Smooth muscle cell (in vitro differentiated cells): ENCODE results near the gene SMARCB1. TPM values are rescaled to one million over a fixed set of nuclear protein-coding genes. Genes with fewer than 3 reads are reported as not detected.

Experiments used
- DNase-seq: peaks from one replicate; lab custom pipeline; 2025; ENCODE audit not compliant: unreplicated experiment; lab: John Stamatoyannopoulos, UW
- H2AFZ ChIP-seq: fragments of 200-600 bp; sonication (generic); 2 replicates; pipeline ENCODE4 v1.6.0; 2016; ENCODE audit warnings: antibody characterized with exemption, low read depth, mild to moderate bottlenecking
- H3F3A ChIP-seq: fragments of 200-600 bp; sonication (generic); 2 replicates; pipeline ENCODE4 v1.6.0; 2017; ENCODE audit warnings: antibody characterized with exemption, low read depth
- H3K27ac ChIP-seq: fragments of 200-600 bp; sonication (generic); 2 replicates; pipeline ENCODE4 v1.5.1; 2016; ENCODE audit warnings: low read depth, mild to moderate bottlenecking
- H3K27me3 ChIP-seq: fragments of 200-600 bp; sonication (generic); 2 replicates; pipeline ENCODE4 v1.6.1; 2016; ENCODE audit warnings: low read depth, mild to moderate bottlenecking
- H3K36me3 ChIP-seq: fragments of 200-600 bp; sonication (generic); 2 replicates; pipeline ENCODE4 v1.5.1; 2016; ENCODE audit warnings: low read depth
- H3K4me1 ChIP-seq: fragments of 200-600 bp; sonication (generic); 2 replicates; pipeline ENCODE4 v1.5.1; 2016; ENCODE audit warnings: low read depth
- H3K4me2 ChIP-seq: fragments of 200-600 bp; sonication (generic); 2 replicates; pipeline ENCODE4 v1.6.0; 2016; ENCODE audit warnings: mild to moderate bottlenecking
- H3K4me3 ChIP-seq: fragments of 200-600 bp; sonication (generic); 2 replicates; pipeline ENCODE4 v1.5.1; 2016; ENCODE audit warnings: mild to moderate bottlenecking
- H3K79me2 ChIP-seq: fragments of 200-600 bp; sonication (generic); 2 replicates; pipeline ENCODE4 v1.6.0; 2016; ENCODE audit warnings: low read depth, mild to moderate bottlenecking
- H3K9ac ChIP-seq: fragments of 200-600 bp; sonication (generic); 2 replicates; pipeline ENCODE4 v1.6.0; 2016; ENCODE audit warnings: low read depth
- H3K9me3 ChIP-seq: fragments of 200-600 bp; sonication (generic); replicated peaks from 2 replicates; pipeline ENCODE4 v1.5.1; 2016; ENCODE audit warnings: low read depth
- H4K20me1 ChIP-seq: fragments of 200-600 bp; sonication (generic); 2 replicates; pipeline ENCODE4 v1.6.0; 2016; ENCODE audit warnings: low read depth
- CTCF ChIP-seq: fragments of 200-600 bp; sonication (generic); IDR thresholded peaks from 2 replicates; pipeline ENCODE4 v1.5.1; 2017; ENCODE audit warnings: borderline replicate concordance, mild to moderate bottlenecking, antibody characterized with exemption; ENCODE audit not compliant: insufficient read depth, poor library complexity, severe bottlenecking
- WGBS: methylation state at CpG from one replicate; pipeline ENCODE4 v1.1.7; 2016; ENCODE audit warnings: low lambda C conversion rate; 5-methylcytosine and 5-hydroxymethylcytosine counted together
- polyA plus RNA-seq: library from polyadenylated mRNA; unstranded; fragments of >200 nt; fragmentation: Nextera tagmentation; extraction: Ambion mirVana; gene quantifications from 2 replicates; pipeline ENCODE4 v1.2.1, GENCODE V29; 2016
- total RNA-seq: library from RNA; depleted of rRNA; stranded (reverse); fragments of >200 nt; gene quantifications from 2 replicates; pipeline ENCODE4 v1.2.3, GENCODE V29; 2014

The SMARCB1 gene
- total and polyA plus RNA-seq, 2 experiments from 2014 or later = 65.8 to 124 TPM

GRCh38 chr22:23749841-23750301, 36.9 kb upstream of the SMARCB1 start:
- Histone ChIP-seq H2AFZ (no peak overlapping the region), H3K4me1 (peaks cover 11% of the 10 kb centered on the region), H3K79me2 (peaks cover 38% of the 10 kb centered on the region), H3K4me2 (peak overlapping the region; percentile 98), H3K27me3 (no peaks in the 10 kb centered on the region), H3K9ac (peak overlapping the region; percentile 56), H3K9me3 (no peaks in the 10 kb centered on the region), H3K27ac (no peak overlapping the region), H3K36me3 (no peaks in the 10 kb centered on the region), H3F3A (no peaks in the 10 kb centered on the region), H3K4me3 (peak overlapping the region; percentile 94), H4K20me1 (peaks cover 25% of the 10 kb centered on the region)
- no peak for TF ChIP-seq CTCF
- no peak for DNase-seq
- WGBS = 90% methylated on average over 12 of the region's 12 CpGs

GRCh38 chr22:23750367-23750713, 36.4 kb upstream of the SMARCB1 start:
- Histone ChIP-seq H3F3A (no peaks in the 10 kb centered on the region), H3K27me3 (no peaks in the 10 kb centered on the region), H4K20me1 (peaks cover 25% of the 10 kb centered on the region), H3K4me2 (peak overlapping the region; percentile 98), H3K79me2 (peaks cover 38% of the 10 kb centered on the region), H3K36me3 (no peaks in the 10 kb centered on the region), H3K4me3 (peak overlapping the region; percentile 94), H3K4me1 (peaks cover 11% of the 10 kb centered on the region), H2AFZ (peak overlapping the region; percentile 94), H3K9ac (peak overlapping the region; percentile 56), H3K27ac (peak overlapping the region; percentile 63), H3K9me3 (no peaks in the 10 kb centered on the region)
- 44% methylated on average over 5 of the region's 5 CpGs for WGBS
- TF ChIP-seq CTCF = no peak
- no peak for DNase-seq

GRCh38 chr22:23750714-23751440, 35.9 kb upstream of the SMARCB1 start, which contains the start of gene ZNF70:
Gene ZNF70, minus strand, starts transcription at chr22:23751112. Its CDS starts 5,972 bp downstream, at chr22:23745140.
- peaks cover 21% of the 10 kb centered on the region for H4K20me1 ChIP-seq
- H3K4me1 ChIP-seq = peaks cover 11% of the 10 kb centered on the region
- WGBS = under 1% methylated on average over 44 of the region's 78 CpGs
- peaks cover 38% of the 10 kb centered on the region for H3K79me2 ChIP-seq
- peak; percentile 51 for DNase-seq
- H3K36me3 ChIP-seq = no peaks in the 10 kb centered on the region
- peak within 1 kb of the TSS; percentile 94 for H3K4me3 ChIP-seq
- H2AFZ ChIP-seq = peak within 1 kb of the TSS; percentile 94
- H3K9ac ChIP-seq = peak within 1 kb of the TSS; percentile 83
- no peaks in the 10 kb centered on the region for H3F3A ChIP-seq
- peak; percentile 20 for TF ChIP-seq CTCF
- H3K27ac ChIP-seq = peak within 1 kb of the TSS; percentile 90
- no peaks in the 10 kb centered on the region for H3K27me3 ChIP-seq
- H3K9me3 ChIP-seq = no peaks in the 10 kb centered on the region
- H3K4me2 ChIP-seq = peak within 1 kb of the TSS; percentile 98

DNA sequence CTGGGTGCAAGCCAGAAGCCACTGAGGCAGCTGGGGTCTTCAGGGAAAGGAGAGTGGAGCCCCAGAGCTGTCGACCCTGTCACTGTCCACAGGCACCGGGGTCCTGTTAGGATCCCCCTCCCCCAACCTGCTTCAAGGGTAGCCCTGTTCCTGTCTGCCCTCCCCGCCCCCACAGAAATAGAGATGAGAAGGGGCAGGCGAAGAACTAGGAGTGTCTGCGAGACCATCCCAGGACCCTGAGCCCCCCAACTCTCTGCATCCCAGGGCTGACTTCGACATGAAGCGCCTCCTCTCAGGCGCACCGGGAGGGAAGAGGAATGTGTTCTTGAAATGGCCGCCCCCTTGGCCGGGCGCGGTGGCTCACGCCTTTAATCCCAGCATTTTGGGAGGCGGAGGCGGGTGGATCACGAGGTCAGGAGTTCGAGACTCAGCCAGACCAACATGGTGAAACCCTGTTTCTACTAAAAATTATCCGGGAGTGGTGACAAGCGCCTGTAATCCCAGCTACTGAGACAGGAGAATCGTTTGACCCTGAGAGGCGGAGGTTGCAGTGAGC, 35.2 kb upstream of the SMARCB1 start:
- no peaks in the 10 kb centered on the region for H3K36me3 ChIP-seq
- peak overlapping the region; percentile 98 for H3K4me2 ChIP-seq
- H3K4me3 ChIP-seq = peak overlapping the region; percentile 94
- WGBS = 24% methylated on average over 21 of the region's 22 CpGs
- H3K4me1 ChIP-seq = peaks cover 11% of the 10 kb centered on the region
- peaks cover 17% of the 10 kb centered on the region for H4K20me1 ChIP-seq
- peaks cover 38% of the 10 kb centered on the region for H3K79me2 ChIP-seq
- TF ChIP-seq CTCF = no peak
- no peaks in the 10 kb centered on the region for H3F3A ChIP-seq
- peak overlapping the region; percentile 93 for H2AFZ ChIP-seq
- H3K27ac ChIP-seq = peak overlapping the region; percentile 90
- DNase-seq = no peak
- no peaks in the 10 kb centered on the region for H3K27me3 ChIP-seq
- H3K9ac ChIP-seq = peak overlapping the region; percentile 83
- H3K9me3 ChIP-seq = no peaks in the 10 kb centered on the region
